Dedifferentiated amniotic fluid mesenchymal stem cell (primary cell): ENCODE results near the gene SIAH3.

Experiments
- DNase-seq: peaks from one replicate; pipeline ENCODE4 v3.0.0-alpha.2; 2016; ENCODE audit errors: extremely low spot score

SIAH3 gene

GRCh38 chr13:45820106-45820838, 31.3 kb downstream of the SIAH3 start:
- no peak for DNase-seq

- DNase-seq: no peak
Measured at GRCh38 chr13:45817833-45818232, 33.7 kb downstream of the SIAH3 start.

DNA sequence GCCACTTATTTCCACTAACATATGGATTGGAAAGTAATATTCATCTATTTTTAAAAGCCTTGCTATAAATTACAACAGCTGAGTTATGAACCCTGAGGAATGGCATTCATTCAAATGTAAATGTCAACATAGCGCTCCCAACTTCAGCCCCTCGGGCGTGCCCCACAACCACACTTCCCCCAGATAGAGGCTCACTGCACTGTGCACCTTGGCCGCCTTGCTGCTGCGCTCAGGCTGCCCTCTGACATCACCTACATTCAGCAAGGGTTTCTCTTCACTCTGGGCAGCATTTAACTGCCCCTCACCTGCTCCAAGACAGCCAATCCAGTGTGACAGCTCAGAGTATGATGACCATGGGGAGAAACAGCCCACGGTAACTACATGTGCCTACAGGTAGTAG, 35.1 kb downstream of the SIAH3 start:
- no peak for DNase-seq

DNA sequence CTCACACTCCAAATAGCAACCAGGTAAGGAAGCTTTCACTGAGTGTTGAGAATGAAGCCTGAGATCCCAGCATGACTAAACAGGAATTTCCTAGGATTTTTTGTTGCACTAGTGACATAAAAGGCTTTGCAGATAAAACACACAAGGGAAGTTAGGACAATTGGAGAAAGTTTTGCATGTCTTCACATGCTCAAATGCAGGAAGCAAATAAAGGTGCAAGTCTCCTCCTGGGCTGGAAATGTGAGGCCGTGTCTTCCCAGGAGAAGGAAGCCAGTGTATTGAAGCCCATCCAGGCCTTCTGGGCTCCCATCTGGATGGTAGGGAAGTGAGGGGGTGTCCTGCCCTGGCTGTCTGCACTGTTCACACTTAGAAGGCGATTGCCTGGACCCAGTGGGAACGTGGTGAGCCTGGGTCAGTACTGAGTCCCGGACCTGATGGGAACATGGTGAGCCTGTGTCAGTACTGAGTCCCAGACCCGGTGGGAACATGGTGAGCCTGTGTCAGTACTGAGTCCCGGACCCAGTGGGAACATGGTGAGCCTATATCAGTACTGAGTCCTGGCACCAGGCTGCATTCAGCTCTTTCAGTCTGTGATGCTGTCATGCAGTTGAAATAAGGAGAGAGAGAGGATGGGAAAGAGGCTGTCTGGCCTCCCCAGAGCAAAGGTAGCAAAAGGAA, 38.7 kb downstream of the SIAH3 start:
- DNase-seq: no peak

DNA sequence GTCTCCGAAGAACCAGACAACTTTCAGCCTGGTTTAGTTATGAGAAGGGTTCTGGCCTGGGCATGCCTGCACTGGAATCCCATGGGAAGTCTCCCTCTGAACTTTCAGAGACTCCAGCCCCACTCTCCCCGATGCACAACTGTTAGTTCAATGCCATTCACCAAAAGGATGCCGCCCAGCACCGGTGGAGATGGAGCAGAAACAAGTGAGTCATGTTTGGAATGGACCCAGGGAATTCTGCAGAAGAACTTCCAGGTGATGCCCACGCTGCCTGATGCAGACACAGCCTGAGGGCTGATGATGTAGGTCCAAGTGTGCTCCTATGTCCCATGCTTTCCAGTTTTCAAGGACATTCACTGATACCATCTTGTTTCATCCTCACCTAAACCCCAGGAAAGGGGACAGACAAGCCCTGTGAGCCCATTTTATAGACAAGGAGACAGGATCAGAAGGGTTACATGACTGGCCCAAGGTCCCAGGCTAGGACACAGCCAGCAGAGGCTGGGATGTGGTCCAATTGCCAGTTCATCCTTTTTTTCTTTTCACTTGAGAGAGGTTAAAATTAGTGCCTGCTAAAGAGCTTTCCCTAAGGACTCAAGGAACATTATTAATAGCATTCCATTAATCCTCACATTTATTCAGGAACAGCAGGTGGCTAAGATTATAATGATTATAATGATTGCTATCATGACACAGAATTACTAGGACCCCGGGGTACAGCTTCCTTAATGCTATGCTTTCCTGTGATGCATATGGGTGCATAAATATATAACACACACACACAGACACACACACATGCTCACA, 39.5 kb downstream of the SIAH3 start:
- DNase-seq: no peak

- DNase-seq: no peak
Measured at GRCh38 chr13:45809801-45810394, 41.7 kb downstream of the SIAH3 start.

DNA sequence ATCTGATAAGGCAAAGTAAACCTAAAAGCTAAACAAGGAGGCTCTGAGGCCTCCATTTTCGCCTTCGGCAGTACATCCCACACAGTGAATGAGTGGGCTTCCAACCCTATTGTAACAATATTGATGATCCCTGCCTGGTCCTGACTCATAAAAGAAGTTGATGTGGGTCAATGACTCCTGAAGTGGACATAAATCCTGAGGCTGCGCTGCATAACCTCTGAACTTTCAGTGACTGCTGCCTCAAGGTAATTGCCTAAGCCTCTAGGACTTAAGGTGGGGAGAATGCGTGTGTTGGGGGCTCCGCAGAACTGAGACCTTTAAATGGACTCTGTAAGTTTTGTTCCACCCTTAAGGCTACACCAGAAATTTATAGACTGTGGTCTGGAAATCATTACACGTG, 42.6 kb downstream of the SIAH3 start:
- no peak for DNase-seq

DNA sequence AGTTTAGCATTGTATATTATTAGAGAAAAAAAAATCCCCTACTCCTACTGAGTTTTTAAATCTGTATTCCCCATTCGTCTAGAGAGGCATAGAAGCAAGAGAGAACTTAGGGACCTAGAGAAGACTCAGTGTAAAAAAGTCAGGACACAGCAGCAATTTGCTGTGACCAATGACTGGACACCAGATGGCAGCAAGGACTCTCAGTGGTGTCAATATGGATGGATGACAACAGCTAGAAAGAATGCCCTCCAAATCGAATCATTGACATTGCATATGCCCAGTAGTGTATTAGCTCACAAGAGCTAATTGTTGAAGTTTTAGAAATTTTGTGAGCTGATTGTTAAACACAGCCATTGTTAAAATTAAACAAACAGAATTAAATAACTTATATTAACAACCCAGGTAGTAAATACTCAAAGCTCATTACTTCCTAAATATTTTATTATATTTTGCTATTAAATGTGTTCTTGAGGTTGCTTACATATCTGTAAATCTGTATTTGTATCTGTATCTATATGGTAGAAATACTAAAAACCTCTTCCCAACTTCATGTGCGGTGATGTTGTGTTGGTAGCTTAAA, 43.9 kb downstream of the SIAH3 start:
- DNase-seq: peak; percentile 48

DNA sequence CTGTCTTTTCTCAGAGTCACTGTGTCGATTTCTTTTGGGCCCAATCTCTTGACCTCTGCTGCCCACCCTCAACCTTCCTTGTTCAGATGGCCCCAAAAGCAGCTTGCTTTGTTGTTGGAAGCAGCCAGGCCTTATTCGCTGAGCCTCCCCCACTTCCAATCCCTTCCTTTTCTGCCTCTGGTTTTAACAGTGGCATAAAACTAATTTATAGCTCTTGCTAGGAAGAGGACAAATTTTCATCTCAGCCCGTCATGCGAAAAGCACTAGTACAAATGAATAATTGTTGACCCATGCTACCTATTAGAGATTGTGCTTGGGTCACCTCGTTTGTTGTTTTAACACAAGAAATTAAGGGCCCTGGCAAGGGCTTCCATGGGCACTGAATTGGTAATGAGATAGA, 51.1 kb downstream of the SIAH3 start:
- DNase-seq: no peak

DNA sequence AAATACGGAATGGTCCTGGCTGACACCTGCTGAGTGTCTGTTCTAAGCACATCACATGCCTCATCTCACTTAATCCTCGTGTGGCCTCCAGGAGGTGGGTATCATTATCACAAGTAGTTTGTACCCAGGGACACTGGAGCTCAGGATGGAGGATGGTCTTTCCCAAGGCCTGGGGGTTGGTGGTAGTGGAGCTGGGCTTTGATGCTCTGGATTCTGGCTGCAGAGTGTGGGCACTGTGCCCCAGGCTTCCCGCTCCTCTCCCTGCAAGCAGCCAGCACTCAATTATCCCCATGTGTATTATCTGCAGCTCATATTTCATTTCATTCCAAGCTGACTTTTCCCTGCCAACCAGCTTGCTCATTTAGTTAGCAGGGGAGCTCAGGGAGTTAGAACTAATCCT, 52.1 kb downstream of the SIAH3 start:
- DNase-seq: no peak

DNA sequence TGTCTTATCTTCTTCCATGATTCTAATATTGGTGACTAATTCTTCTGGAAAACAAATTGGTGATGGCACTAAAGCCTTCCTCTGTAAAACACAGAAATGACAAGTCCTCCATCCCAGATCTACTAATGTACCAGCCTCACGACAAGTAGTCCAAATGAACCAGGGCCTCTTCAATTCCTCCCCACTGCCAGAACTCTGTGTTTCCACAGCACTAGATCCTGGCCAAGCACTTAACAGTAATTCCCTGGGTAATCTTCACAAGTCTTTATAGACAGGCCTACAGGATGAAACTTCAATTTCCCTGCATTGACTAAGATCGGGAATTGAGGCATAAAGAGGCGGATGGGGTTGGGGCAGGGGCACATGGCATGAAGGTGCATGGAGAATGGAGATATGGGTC, 52.7 kb downstream of the SIAH3 start:
- no peak for DNase-seq

- DNase-seq: no peak
Measured at GRCh38 chr13:45796426-45797235, 54.9 kb downstream of the SIAH3 start.

DNA sequence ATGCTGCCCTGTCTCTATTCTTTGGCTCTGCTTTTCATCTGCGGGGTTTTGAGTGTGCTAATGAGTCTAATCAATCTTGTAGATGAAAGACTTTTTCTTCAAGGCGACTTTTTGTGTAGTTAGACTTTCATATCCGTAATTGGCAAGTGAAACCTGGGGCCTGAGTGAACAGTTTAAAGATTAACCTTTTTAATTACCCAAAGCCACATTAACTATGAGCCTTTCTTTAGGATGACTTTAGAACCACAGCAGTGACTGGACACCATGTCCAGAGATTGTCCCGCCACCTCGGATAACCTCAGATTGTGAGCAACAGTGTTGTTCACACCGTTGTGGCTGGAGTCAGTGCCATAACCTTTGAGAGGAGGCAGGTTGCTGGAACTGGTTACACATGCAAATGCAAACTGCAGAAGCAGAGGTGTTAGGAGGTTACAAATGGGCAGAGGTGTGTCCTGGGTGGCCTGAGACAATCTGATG, 58.7 kb downstream of the SIAH3 start:
- DNase-seq: no peak

DNA sequence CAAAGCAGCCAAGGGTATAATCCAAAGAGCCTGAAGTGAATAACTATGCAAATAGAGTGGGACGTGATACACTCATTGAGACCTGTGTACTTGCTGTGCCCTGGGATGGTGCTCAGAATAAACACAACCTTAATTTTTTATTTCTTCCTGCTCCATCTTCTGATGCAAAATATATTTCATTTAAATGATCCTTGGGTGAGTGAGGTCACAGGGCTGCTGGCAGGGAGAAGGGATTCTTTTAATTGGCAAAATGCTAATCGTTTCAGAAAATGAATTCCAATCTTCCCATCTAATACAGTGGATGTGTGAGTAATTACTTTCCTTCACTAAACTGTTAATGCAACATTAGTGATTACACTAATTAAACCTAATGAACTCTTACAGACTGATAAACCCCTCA, 63.5 kb downstream of the SIAH3 start:
- no peak for DNase-seq

DNA sequence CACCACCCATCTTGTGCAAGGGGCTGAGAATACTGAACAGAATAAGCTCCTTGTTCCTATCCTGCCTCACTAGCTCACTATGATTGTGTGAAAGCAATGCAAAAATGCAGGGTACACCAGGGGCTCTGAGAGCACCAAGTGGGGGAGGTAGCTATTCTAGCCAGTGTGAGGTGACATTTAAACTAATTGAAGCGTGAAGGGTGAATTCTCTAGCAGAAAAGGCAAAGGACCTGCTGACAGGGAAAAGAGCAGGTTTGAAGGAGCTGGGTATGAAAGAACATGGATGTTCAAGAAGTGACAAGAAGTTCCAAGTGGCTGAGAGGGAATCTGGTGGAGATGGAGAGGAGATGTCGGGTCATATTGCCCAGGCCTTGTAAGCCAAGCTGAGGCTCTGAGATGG, 64.2 kb downstream of the SIAH3 start:
- DNase-seq: no peak

DNA sequence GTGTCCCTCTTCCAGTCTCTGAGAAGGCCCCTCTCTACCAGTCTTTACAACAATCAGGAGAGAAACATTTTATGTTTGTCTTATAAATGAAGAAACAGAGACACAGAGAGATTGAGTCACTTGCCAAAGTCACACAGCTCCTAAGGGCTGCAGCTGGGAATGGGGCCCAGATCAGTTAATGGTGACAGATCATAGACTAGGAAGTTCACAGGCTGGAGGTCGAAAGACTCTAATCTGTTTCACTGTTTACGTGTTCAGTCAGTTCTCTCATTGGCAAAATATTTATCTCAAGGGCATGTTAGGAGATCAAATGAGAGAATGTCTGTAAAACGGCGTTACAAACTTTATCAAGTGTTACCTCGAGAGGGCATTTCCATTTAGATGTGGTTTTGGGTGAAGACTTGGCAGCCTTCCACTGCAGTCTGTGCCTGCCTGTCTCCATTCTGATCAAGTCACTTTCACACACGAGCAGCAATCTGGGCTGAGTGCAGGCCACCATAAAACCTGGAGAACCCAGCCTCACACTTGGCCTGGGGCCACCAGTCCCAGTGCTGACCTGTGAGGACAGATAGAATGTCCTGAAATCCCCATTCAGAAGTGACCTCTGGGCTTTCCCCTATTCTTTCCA, 65.1 kb downstream of the SIAH3 start:
- no peak for DNase-seq

DNA sequence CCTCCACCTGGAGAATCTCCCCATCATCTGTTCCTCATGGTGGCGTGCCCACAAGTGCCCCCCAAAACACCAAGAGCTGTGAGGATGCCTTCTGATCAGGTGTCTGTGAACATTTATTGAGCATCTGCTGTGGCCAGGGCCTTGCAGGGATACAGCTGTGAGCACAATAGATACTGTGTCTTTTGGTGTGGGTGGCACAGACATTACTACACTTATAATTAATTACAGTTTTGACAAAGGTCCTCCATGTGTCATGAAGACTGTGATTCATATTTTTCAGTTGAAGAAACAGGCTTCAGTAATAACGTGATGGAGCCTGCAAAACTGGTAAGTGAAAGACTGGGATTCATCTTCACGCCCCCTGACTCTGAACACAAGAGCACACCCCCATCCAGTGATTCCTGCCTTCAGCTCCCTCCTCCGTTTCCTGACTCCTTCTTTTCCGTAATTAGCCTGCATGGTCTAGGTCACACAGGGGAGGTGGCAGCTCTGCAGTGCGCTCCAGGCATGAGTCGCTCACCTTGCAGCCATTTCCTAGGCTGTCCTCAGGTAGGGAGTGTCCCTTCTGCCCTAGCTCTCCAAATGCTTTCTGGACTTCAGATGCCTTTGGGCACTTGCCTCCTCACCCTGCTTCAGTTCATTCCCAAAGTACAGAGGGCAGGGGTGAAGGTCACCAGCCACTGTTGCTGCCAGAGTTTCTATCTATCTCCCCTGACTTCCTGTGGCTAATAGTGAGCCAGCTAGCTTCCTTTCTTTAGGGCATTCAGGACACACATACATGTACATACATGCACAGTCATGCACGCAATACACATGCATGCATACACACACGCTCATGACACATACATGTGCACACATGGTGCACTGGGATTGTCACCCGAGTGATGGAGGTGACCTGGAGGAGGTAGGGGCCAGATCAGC, 66.5 kb downstream of the SIAH3 start:
- no peak for DNase-seq

DNA sequence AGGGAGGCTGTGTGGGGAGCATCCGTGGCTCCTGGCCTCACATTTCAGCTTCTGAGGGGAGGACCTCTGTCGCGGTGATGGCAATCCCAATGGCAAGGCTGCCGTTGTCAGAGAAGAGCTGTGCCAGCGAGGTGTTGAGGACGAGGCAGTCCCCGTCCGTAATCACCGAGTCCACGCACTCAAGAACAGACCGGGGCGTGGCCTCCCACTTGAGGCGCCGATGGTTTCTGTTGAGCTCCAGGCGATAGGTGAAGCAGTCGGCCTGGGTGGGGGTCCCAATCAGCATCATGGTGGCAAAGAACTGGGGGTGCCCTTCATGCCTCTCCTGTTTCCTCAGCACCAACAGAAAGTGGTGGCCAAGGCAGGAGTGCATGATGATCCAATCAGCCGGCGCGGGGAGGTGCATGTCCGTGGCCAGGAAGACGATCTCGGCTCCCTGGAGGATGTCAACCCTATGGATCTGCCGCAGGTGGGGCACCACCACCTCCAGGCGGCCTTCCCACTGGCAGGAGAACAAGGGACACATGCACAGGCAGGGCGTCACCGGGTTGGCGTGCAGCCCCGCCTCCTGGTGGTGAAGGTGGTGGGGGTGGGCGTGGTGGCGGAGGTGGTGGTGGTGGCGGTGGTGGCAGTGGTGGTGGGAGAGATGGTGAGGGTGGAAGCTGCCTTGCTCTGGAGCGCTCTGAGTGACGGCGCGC, 68.1 kb downstream of the SIAH3 start:
- DNase-seq: no peak
